Breast epithelium (tissue), 4 donors: ENCODE data around the gene CNTNAP2. TPM values are rescaled to one million over a fixed set of nuclear protein-coding genes. Genes with fewer than 3 reads are reported as not detected.

Experiments used
- DNase-seq, 2 donors: peaks; one replicate each; pipeline ENCODE4 v3.0.0-alpha.2; 2019; ENCODE audit warnings: low spot score in 2 of 2
- H3K27ac ChIP-seq, 2 donors: fragments of 200-600 bp; sonication (generic) in 1 of 2; one replicate each; pipeline ENCODE4 v1.5.1; 2016 to 2019; ENCODE audit warnings: mild to moderate bottlenecking in 1 of 2
- H3K27me3 ChIP-seq, 2 donors: fragments of 200-600 bp; sonication (generic) in 1 of 2; one replicate each; pipeline versions ENCODE4 v1.5.1 to v1.6.0; 2017 to 2019; ENCODE audit warnings: control low read depth in 1 of 2, mild to moderate bottlenecking in 1 of 2
- H3K36me3 ChIP-seq: fragments of 200-600 bp; one replicate; pipeline ENCODE4 v1.5.1; 2019
- H3K4me1 ChIP-seq, 2 donors: fragments of 200-600 bp; sonication (generic); one replicate each; pipeline ENCODE4 v1.5.1; 2016 to 2019; ENCODE audit warnings: control low read depth in 1 of 2
- H3K4me3 ChIP-seq, 3 donors: fragments of 200-600 bp; sonication (generic); 1 replicate in 2 of 3; 2 replicates in 1 of 3; pipeline ENCODE4 v1.5.1; 2016 to 2019; ENCODE audit warnings: mild to moderate bottlenecking in 3 of 3, moderate library complexity in 2 of 3
- H3K9me3 ChIP-seq, 2 donors: fragments of 200-600 bp; sonication (generic) in 1 of 2; one replicate each; pipeline ENCODE4 v1.5.1; 2016 to 2019; ENCODE audit warnings: control low read depth in 1 of 2
- POLR2A ChIP-seq: fragments of 450-650 bp; IDR thresholded peaks from one replicate; pipeline ENCODE4 v1.6.1; 2016; ENCODE audit warnings: antibody characterized with exemption, mild to moderate bottlenecking, moderate library complexity
- POLR2AphosphoS5 ChIP-seq, 3 donors: sonication (generic); formaldehyde crosslinking; IDR thresholded peaks; one replicate each; pipeline ENCODE4 v1.6.1; 2017; ENCODE audit warnings: antibody characterized with exemption in 3 of 3
- intact Hi-C: fragments of 100-400 bp; cut with DNase I; formaldehyde crosslinking; loops from one replicate; pipeline ENCODE4 v1.15.1; 2023; ENCODE audit warnings: low total_unique reads
- total RNA-seq, 3 donors: library from RNA; depleted of rRNA; stranded (reverse); fragments of >200 nt; gene quantifications; one replicate each; pipeline ENCODE4 v1.1.0, GENCODE V29; 2016
- TF ChIP-seq, protein P1 (sequence below), 3 donors: fragments of 450-650 bp; IDR thresholded peaks; one replicate each; pipeline ENCODE4 v1.5.1; 2016 to 2017; ENCODE audit warnings: antibody characterized with exemption in 3 of 3, mild to moderate bottlenecking in 3 of 3, moderate library complexity in 3 of 3

Gene CNTNAP2
- total RNA-seq, 3 donors from 2014 or later: 0.29 to 0.66 TPM; not detected in 1

DNA sequence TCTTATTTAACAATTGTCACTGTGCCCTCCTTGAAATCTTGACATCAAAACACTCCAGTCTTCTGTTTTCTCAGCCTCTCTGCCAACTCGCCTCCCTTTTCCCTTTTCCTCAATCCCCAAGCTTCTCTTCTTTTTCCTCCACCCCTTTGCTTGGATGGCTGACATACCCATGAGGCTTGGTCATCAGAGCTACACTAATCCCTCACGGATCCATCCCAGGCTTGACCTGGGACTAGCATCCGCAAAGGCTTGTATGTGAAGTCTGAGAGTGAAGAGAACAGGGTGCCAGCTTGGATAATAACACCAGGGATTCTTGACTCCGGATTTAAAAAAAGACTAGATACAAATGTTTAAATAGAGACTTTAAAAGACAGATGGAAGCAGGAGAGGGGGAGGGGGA, 2045.2 kb downstream of the CNTNAP2 start:
- TF ChIP-seq, protein P1, sequence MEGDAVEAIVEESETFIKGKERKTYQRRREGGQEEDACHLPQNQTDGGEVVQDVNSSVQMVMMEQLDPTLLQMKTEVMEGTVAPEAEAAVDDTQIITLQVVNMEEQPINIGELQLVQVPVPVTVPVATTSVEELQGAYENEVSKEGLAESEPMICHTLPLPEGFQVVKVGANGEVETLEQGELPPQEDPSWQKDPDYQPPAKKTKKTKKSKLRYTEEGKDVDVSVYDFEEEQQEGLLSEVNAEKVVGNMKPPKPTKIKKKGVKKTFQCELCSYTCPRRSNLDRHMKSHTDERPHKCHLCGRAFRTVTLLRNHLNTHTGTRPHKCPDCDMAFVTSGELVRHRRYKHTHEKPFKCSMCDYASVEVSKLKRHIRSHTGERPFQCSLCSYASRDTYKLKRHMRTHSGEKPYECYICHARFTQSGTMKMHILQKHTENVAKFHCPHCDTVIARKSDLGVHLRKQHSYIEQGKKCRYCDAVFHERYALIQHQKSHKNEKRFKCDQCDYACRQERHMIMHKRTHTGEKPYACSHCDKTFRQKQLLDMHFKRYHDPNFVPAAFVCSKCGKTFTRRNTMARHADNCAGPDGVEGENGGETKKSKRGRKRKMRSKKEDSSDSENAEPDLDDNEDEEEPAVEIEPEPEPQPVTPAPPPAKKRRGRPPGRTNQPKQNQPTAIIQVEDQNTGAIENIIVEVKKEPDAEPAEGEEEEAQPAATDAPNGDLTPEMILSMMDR (IDR thresholded peaks at IDR 0.05): no peak
- TF ChIP-seq POLR2AphosphoS5 (IDR thresholded peaks at IDR 0.05): no peak
- Histone ChIP-seq H3K4me1 (no peaks in the 10 kb centered on the region), H3K4me3 (no peak overlapping the region), H3K27ac (no peak overlapping the region), H3K27me3 (no peaks in the 10 kb centered on the region), H3K9me3 (no peaks in the 10 kb centered on the region), H3K36me3 (no peaks in the 10 kb centered on the region)
- intact Hi-C loops: no loop called here
- no peak for DNase-seq

DNA sequence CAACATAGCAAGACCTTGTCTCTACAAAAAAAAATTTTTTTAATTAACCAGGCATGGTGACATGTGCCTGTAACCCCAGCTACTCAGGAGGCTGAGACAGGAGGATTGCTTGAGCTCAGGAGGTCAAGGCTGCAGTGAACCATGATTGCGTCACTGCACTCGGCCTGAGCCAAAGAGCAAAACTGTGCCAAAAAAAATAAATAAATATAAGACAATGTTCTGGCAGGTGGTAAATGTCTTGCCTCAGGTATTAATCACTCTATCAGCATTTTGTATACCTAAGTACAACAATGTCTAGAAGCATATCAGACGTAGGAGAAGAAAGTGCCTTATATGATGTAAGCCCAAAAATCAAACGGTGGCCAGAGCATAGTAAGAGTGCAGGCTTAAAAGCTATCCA, 2046.2 kb downstream of the CNTNAP2 start:
- no peaks in the 10 kb centered on the region for H3K27me3 ChIP-seq

GRCh38 chr7:148163246-148163645, 2046.6 kb downstream of the CNTNAP2 start:
- Histone ChIP-seq H3K27ac (no peak overlapping the region), H3K36me3 (no peaks in the 10 kb centered on the region), H3K4me1 (no peaks in the 10 kb centered on the region), H3K4me3 (no peak overlapping the region), H3K27me3 (no peaks in the 10 kb centered on the region), H3K9me3 (no peaks in the 10 kb centered on the region)
- TF ChIP-seq, protein P1 (IDR thresholded peaks at IDR 0.05): no peak
- DNase-seq: no peak
- intact Hi-C loops: no loop called here

More for the DNA sequence above, 2046.2 kb downstream of the CNTNAP2 start:
- no peak for DNase-seq
- TF ChIP-seq POLR2AphosphoS5 (IDR thresholded peaks at IDR 0.05) (no peak), POLR2A (no peak)
- TF ChIP-seq, protein P1 (IDR thresholded peaks at IDR 0.05): no peak
- Histone ChIP-seq H3K9me3 (no peaks in the 10 kb centered on the region), H3K36me3 (no peaks in the 10 kb centered on the region), H3K27ac (no peak overlapping the region), H3K4me1 (no peaks in the 10 kb centered on the region), H3K4me3 (no peak overlapping the region)
- intact Hi-C loops: no loop called here

- no peak overlapping the region for H3K27ac ChIP-seq
- no peak for DNase-seq
Observed at GRCh38 chr7:148172920-148173319, 2056.3 kb downstream of the CNTNAP2 start.

GRCh38 chr7:148173369-148173768, 2056.8 kb downstream of the CNTNAP2 start:
- TF ChIP-seq, protein P1 (IDR thresholded peaks at IDR 0.05): no peak
- no peak for TF ChIP-seq POLR2AphosphoS5 (IDR thresholded peaks at IDR 0.05)
- no peak for TF ChIP-seq POLR2A
- intact Hi-C loops: no loop called here
- Histone ChIP-seq H3K9me3 (no peaks in the 10 kb centered on the region), H3K36me3 (no peaks in the 10 kb centered on the region), H3K27ac (no peak overlapping the region), H3K4me1 (no peaks in the 10 kb centered on the region), H3K4me3 (no peak overlapping the region), H3K27me3 (peaks cover 0 to 3% of the 10 kb centered on the region in 2 donors)
- no peak for DNase-seq

More at GRCh38 chr7:148172920-148173319, 2056.3 kb downstream of the CNTNAP2 start:
- TF ChIP-seq POLR2AphosphoS5 (IDR thresholded peaks at IDR 0.05): no peak
- TF ChIP-seq POLR2A: no peak
- TF ChIP-seq, protein P1 (IDR thresholded peaks at IDR 0.05): no peak
- Histone ChIP-seq H3K9me3 (no peaks in the 10 kb centered on the region), H3K27me3 (peaks cover 0 to 3% of the 10 kb centered on the region in 2 donors), H3K36me3 (no peaks in the 10 kb centered on the region), H3K4me3 (no peak overlapping the region), H3K4me1 (no peaks in the 10 kb centered on the region)
- intact Hi-C loops: no loop called here
